ENCODE data around the gene OMP.

DNA sequence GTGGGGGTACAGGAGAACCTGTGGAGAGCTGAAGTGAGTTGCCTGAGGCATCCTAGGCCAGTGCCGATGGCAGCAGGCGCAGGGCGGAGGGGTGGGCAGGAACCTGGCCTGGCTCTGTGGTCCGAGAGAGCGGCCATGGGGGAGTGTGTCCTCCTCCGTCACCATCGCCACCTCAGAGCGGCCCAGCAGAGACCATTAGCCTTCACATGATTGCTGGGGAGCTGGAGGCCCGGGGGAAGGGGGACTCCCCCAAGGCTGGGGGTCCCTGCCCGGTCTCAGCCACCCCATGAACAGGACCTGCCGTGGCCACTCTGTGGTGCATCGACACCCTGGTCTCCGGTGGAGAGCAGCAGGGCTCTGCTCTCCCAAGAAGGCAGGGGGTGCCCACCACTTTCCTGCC lies 4.1 kb downstream of the OMP start:
- TF ChIP-seq EZH2 (IDR thresholded peaks at IDR 0.05) (no peak), POLR2AphosphoS5 (IDR thresholded peaks at IDR 0.05; ENCODE audit: borderline replicate concordance, low read depth, low read length) (no peak)

All from SK-N-MC (cell line).